Fibroblast of skin of right biceps (primary cell): ENCODE results near the gene ADCY3.
"Not testable (repeated sequence)": the region's sequence is repeated elsewhere in the genome, so short reads cannot be mapped to it uniquely, and the experiment has no call there.

Experiments used
- DNase-seq: peaks from one replicate; pipeline ENCODE4 v3.0.0-alpha.2; 2013

The ADCY3 gene

DNA sequence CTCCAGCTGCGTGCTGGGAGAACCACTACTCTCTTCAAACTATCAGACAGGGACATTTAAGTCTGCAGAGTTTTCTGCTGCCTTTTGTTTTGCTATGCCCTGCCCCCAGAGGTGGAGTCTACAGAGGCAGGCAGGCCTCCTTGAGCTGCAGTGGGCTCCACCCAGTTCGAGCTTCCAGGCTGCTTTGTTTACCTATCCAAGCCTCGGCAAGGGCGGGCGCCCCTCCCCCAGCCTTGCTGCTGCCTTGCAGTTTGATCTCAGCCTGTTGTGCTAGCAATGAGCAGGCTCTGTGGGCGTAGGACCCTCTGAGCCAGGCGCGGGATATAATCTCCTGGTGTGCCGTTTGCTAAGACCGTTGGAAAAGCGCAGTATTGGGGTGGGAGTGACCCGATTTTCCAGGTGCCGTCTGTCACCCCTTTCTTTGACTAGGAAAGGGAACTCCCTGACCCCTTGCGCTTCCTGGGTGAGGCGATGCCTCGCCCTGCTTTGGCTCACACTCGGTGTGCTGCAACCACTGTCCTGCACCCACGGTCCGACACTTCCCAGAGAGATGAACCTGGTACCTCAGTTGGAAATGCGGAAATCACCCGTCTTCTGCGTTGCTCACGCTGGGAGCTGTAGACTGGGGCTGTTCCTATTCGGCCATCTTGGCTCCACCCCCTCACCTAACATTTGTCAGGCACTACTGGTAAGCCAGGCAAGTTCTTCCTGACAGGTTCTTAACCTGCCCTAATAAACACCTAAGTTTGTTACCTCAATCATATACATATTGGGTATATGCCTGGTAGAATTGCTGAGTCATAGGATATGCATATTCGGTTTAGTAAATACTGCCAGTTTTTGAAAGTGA is 114.0 kb downstream of the ADCY3 start:
- DNase-seq: not testable (repeated sequence)

GRCh38 chr2:24800487-24800886 is 119.5 kb downstream of the ADCY3 start:
- DNase-seq: not testable (repeated sequence)

DNA sequence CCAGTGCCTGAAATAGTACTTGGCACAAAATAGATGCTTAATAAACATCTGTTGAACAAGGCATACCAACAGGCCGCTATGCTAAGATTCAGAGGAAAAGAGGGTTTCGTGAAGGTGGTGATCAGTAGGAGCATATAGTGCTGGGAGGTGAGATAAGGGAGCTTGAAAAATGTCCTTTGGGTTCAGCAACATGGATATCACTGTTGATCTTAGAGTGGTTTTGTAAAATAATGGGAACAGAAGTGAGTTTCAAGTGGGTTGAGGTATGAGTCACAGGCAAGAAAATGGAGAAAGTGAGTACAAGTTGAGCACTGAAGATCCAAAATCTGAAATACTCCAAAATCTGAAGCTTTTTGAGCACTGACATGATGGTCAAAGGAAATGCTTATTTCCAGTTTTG is 122.4 kb downstream of the ADCY3 start:
- no peak for DNase-seq

DNA sequence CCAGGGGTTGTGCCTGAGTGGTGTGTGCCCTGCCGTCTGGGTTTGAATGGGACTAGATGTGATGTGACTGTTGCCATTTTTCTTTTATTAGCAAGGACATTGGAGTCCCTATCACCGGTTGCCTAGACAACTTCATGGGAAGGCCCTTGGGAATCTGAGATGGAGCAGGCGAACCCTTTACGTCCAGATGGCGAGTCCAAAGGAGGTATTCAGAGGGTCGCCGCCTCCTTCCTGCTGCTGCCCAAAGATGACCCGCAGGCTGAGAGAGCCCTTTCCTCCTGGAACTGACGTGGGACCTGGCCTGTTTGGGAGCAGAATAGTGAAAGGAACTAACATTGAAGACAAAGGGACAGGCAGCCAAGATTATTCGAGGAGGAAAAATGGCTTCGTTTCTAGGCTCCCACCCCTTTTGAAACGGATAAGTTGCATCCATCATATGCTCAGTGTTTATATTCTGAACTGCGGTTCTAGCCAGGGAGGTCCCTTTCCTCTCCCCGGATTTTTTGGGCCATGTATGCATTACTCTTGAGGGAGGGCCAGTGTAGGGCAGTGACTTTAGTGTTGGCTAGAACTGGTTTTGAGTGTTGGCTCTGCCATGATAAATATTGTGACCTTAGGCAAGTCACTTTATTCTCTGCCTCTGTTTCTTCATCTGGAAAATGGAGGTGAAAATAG is 126.1 kb downstream of the ADCY3 start:
- peak; percentile 46 for DNase-seq

DNA sequence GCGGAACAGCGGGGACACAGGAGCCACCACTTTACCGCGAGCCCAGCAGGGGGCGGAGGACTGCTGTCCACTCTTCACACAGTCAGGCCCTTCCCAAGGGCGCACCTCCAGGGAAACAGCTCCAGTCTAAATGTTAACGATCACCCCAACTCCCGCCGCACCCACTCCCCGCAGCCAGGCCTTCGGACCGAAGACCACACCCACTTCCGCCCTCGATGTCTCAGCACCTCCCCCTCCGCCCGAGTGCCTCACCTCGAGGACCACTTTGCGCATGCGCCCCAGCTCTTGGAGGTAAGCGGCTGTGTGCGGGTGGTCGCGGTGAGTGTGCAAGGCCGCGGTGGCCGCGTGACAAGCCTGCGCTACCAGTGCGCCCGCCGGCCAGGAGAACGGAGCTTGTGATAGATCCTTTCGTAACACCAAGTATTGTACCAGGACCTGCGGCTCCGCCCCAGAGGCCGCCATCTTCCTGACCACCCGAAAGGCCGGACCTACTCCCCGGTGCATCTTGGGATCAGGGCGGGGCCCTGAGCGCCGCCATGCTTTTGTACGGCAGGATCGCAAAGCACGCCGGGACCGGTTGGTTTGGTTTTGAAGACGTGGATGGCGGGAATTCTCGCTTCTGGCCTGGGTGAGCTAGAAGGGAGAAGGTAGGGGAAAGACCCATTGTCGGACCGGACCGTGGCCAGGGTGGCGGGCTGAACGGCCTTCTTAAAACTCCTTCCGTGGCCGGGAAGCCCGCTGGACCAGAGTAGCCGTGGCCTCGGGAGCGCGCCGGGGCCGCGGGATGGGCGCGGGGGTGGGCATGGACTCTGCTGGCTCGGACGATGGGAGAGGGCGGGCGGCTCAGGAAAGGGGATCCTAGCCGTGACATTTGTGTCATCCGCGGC is 126.9 kb downstream of the ADCY3 start, which contains the start of the genes CENPO and PTRHD1:
Gene CENPO, plus strand, starts transcription at position 552 of the 887 bp plus-strand sequence. CDS start 495 bp downstream, outside the sequence.
Gene PTRHD1, minus strand, starts transcription at position 518 of the 887 bp plus-strand sequence. Its CDS starts 14 bp downstream, at position 504.
- peak; percentile 97 for DNase-seq

DNA sequence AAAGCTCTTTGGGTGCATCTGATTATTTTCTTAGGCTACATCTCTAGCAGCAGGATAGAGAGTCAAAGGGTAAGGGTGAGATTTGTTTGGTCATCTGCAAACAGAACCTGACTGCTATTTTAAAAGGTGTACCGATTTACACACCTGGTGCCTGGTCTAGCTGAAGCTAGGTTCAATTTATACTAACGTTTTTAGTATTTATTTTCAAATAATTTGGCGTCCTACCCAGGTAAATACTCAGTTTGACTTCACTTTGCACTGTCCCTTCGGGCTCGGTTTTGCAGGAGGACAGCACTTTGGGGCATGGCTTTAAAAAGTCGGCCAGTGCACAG is 127.5 kb downstream of the ADCY3 start:
- DNase-seq: no peak

DNA sequence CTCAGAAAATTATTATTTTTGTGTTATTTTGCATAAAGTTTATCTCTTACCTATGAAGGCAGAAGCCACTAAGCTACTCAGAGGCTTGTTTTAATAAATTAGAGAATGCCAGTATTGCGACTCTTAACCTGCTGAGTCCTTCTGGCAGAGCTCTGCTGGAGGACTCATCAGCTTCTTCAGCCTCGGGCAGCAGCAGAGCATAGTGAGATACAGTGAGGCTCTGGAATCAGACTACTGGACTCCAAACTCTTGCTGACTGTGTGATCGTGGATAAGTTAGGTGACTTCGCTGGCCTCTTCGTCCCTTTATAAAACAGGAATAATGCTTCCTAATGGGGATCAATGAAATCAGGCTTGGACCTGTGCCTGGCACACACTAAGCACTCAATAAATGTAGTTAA is 128.6 kb downstream of the ADCY3 start:
- DNase-seq: no peak

DNA sequence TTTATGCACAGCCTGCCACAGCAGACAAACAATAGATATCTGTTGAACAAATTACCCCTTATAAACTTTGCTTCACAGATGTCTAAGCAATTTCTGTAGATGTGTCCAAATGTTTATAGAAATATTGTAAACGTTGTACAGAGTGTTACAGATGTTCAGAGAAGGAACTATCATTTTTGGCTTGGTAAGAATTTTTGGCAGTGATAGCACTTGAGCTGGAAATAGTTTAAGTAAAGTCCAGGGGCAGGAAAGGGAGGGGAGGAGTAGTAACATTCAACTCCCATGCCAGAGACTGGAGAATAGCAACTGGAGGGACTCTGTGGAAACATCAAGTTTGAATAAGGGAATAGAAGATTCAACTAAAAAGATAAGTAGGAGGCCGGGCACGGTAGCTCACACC is 131.2 kb downstream of the ADCY3 start:
- DNase-seq: no peak

- DNase-seq: no peak
Measured at GRCh38 chr2:24787532-24787931, 132.5 kb downstream of the ADCY3 start.

DNA sequence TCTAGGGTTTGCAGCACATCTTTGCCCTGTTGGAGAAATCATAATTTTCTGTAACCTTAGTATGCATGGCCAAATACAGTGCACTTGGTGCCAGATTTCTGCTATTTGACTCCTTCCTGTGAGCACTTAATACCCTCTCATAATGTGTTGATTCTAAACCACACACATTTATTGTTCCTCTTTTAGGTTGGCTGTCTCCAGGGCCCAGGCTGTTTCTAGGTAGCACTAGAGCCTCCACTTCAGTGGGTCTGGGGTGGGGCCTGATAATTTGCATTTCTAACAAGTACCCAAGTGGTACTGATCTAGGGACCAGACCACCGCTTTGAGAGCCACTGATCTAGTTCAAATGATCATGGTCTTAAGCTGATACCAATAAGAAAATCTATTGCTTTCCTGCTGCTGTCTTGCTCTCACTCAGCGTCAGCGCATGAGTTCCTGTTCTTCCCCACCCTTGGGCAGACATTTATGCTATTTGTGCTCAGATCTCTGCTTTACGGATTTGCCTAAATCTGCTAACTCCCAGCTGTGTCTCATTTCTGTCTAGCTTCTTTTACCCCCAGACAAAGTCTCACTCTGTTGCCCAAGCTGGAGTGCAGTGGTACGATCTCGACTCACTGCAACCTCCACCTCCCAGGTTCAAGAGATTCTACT is 134.2 kb downstream of the ADCY3 start:
- DNase-seq: no peak

- no peak for DNase-seq
Measured at GRCh38 chr2:24783641-24784040, 136.4 kb downstream of the ADCY3 start.

DNA sequence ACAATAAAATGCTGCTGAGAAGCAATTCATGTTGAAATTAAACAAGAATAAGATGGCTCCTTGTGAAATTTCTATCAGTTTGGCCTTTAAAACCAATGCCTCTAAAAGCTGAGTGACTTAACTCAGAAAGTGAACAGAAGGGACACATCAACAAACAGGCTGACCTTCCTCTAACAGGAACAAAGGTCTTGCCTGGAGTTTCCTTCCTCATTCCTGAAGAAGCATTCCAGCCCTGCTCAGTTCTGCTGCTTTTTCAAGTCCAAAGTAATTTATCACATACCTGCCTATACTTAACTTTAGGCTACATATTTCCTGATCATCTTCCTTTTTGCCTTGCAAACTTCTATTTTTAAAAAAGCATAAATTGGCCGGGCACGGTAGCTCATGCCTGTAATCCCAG is 140.9 kb downstream of the ADCY3 start:
- DNase-seq: no peak

DNA sequence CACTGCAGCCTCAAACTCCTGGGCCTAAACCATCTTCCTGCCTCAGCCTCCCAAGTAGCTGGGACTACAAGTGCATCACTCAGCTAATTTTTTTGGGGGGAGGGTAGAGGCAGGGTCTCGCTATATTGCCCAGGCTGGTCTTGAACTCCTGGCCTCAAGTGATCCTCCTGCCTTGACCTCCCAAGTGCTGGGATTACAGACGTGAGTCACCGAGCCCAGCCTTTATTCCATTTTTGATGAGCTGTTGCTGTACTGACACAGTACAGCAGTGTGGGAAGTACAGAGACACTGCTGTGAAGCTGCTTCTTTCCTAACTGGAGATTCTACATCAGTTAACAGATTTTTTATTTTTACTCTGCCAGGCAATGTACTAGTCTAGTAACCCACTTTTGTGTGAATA is 145.7 kb downstream of the ADCY3 start:
- DNase-seq: no peak

DNA sequence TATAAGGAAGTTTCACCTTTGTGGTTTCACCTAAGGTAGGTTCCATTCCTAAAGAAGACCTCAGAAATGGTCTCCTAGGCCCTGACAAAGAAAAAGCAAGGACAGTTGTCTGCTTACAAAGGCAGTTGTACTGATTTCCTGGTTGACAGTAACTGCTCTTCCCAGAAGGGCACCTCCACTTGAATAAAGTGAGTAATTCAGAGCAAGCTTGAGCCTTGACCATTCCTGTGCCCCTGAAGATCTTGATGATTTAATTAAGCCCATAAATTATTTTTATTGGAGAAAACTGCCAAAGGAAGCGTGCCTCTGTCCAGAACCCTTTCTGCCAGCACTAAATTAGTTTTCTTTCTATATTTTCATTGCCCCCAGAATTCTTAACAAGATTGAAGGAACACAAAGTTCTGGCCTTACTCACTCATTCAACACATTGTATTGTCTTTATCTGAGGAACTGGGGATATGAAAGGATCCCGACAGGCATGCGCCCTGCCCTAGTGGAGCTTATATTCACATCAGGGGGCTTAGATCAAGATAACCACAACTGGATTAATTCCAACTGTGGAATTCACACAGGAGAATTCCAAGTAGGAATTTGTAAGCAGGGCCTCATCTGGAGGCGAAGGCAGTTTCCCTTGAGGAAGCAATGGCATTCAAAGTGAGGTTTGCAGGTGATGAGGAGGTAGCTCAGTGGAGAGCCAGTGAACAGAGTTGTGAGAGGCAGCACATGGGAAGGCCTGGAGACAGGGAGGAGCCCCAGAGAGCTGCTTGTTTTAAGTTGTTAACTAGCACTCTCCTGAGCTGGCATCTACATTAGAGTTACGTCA is 148.1 kb downstream of the ADCY3 start:
- DNase-seq: peak; percentile 31

DNA sequence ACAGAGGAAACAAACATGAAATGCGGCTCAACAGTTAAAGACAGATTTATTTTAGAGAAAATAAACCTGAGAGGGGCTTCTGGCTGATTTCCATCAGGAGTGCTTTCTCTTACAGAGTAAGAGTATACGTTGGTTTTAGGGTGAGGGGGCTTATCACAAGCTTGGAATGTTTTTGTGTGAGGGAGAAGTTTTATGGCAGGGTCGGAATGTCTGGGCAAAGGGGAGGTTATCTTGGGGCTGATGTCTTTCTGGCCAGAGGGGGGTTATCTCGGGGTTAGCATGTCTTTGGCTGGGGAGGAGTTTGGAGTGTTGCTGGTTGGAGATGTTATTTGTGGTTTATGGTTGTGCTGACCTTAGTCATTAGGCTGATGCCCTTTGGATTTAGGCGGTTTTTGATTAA is 149.0 kb downstream of the ADCY3 start:
- DNase-seq: no peak
